HG03342 (cell line): ENCODE measurements around the gene CRMP1.

Experiments
- ATAC-seq: cut with Tn5 transposase; IDR thresholded peaks from one replicate; pipeline ENCODE4 v1.9.1; 2021; ENCODE audit warnings: mild to moderate bottlenecking, moderate library complexity; ENCODE audit not compliant: unreplicated experiment

The CRMP1 gene

GRCh38 chr4:5801696-5802095 lies 91.2 kb downstream of the CRMP1 start:
- no peak for ATAC-seq

- no peak for ATAC-seq
These were observed 92.4 kb downstream of the CRMP1 start for GRCh38 chr4:5800496-5800895.

GRCh38 chr4:5799406-5799805 lies 93.5 kb downstream of the CRMP1 start:
- no peak for ATAC-seq

DNA sequence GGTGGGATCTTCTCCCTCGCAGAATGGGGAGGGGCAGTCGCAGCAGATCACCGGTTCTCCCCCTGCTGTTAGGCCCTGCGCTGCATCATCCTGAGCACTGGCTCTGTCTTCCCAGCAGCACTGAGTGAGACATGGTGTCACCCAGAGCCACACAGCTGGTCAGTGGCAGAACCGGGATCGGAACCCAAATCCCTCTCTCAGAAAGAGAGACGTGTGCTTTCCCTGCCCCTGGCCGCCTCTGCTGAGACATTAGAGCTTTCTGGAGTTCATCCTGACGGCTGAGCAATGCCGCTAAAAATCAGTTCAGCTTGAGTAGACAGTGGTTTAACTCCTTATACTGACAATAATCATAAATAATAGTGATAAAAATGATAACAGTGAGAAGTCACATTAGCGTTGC lies 93.9 kb downstream of the CRMP1 start:
- no peak for ATAC-seq

DNA sequence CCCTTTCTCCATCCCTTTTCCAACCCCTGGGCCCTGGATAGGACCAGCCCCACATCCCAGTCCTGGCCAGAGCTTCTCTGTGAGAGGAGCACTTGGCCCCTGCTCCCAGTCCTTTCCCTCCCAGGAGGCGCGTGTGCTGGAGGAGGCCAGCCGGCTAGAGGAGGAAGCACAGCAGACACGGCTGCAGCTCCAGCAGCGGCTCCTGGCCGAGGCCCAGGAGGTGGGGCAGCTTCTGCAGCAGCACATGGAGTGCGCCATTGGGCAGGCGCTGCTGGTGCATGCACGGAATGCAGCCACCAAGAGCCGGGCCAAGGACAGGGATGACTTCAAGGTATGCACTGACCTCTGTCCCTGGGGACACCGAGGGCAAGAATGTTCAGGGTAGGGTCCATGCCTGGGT lies 94.4 kb downstream of the CRMP1 start:
- no peak for ATAC-seq

DNA sequence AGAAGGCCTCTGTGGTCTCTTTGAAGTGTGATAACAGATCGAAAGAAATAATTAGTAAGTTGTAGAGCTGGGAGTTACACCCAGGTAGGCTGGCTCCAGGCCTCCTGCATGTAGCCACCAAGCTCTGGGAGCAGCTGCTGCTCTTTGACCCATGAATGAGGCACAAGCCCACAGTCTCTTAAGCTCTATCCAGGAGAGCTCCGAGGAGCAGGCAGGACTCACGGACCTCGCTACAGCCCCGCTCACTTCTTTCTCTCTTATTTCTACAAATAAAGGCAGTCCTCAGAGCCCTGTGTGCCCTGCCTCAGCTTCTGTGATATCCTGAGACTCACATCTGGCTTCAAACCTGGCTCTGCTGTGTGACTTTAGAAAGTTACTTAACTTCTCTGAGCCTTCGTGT lies 95.0 kb downstream of the CRMP1 start:
- ATAC-seq = no peak

- ATAC-seq = no peak
These were observed 95.9 kb downstream of the CRMP1 start for GRCh38 chr4:5796976-5797375.

DNA sequence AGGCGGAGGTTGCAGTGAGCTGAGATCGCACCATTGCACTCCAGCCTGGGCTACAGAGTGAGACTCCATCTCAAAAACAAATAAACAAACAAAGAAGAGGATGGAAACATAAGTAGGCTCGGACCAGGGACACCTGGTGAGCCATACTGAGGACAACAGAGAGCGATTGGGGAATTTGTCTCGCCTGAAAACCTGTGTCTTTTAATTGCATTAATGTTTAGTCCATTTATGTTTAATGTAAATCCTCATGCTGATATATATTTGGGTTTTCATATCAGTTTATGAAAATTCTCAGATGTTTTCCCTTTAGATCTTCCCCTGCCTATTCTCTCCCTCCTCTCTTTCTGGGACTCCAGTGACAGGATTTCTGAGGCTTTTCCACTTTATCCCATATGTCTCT lies 97.3 kb downstream of the CRMP1 start:
- ATAC-seq = no peak

GRCh38 chr4:5793514-5793913 lies 99.4 kb downstream of the CRMP1 start:
- ATAC-seq = no peak

DNA sequence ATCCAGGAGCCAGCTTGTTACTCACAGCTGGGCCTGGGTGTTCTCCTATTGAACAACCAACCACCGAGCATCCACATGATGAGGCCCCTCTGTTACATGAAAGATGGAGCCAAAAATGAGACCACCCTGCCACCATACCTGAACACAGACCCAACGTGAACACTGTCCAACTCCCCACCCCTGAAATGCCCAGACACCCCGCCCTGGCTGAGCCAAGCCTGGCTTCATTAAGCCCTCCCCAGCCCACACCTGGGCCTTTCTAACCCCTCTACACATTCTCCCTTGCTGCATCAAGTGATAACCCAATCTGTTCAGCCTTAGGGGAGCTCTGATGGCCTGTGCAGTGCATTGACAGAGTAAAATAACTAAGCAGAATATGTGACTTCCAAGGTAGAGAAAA lies 101.2 kb downstream of the CRMP1 start:
- ATAC-seq = no peak

- no peak for ATAC-seq
These were observed 102.4 kb downstream of the CRMP1 start for GRCh38 chr4:5790546-5790857.

- no peak for ATAC-seq
These were observed 103.7 kb downstream of the CRMP1 start for GRCh38 chr4:5789141-5789540.

DNA sequence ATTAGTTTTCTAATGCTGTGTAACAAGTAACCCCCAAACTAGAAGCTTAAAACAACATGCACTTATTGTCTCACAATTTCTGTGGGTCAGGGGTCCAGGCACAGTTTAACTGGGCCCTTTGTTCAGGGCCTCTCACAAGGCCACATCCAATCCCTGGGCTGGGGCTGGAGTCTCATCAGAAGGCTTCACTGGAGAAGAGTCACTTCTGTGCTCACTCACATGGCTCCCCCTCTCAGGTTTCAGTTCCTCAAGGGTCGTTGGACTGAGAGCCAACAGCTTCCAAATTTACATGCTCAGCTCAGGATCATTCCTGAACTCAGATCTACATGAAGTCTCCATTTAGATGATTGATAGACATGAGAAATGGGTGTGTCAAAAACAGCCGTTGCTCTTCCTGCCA lies 104.7 kb downstream of the CRMP1 start:
- ATAC-seq = no peak

DNA sequence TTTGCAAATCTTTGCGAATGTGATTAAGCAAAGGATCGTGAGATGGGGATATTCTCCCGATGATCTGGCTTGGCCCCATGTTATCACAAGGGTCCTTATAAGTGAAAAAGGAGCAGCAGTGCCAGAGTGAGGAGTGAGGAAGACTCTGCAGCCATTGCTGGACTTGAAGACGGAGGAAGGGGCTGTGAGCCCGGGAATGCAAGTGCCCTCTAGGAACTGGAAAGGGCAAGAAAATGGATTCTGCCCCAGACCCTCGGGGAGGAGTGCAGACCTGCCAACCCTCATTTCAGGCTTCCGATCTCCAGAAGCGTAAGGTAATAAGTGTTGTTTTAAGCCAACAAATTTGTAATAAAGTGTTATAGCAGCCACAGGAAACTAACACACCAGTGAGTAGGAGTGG lies 105.6 kb downstream of the CRMP1 start:
- ATAC-seq = no peak

- ATAC-seq = no peak
These were observed 106.8 kb downstream of the CRMP1 start for GRCh38 chr4:5785806-5786680.

GRCh38 chr4:5784960-5785611 lies 107.8 kb downstream of the CRMP1 start:
- no peak for ATAC-seq

DNA sequence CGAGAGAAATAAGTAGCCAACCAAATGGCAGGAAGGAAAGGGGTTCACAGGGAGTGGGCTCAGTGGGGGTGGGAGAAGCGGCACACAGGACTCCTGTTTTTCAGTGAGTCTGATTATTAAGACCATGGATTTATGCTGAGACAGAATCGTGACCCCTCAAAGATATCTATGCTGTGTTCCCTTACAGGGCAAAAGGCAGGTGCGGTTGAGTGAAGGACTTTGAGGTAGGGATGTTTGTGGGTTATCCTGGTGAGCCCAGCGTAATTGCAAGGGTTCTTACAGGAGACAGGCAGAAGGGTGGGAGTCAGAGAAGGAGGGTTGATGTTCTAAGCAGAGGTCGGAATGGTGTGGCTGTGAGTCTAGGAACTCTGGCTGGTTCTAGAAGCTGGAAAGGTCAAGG lies 108.9 kb downstream of the CRMP1 start:
- ATAC-seq = no peak

- ATAC-seq = no peak
These were observed 109.4 kb downstream of the CRMP1 start for GRCh38 chr4:5783486-5783885.

- no peak for ATAC-seq
These were observed 109.9 kb downstream of the CRMP1 start for GRCh38 chr4:5782829-5783476.

DNA sequence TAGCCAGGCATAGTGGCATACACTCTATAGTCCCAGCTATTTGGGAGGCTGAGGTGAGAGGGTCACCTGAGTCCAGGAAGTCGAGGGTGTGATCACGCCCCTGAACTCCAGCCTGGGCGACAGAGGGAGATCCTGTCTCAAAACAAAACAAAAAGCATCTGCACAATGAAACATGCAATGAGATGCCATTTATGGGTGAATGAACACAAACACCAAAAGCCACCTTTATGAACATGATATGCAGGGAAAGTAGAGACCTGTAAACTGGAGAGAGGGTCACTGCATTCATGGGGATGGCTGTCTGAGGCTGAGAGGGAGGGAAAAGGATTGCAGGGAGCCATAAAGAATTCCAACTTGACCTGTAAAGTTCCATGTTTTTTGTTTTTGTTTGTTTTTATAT lies 111.2 kb downstream of the CRMP1 start:
- ATAC-seq = no peak

DNA sequence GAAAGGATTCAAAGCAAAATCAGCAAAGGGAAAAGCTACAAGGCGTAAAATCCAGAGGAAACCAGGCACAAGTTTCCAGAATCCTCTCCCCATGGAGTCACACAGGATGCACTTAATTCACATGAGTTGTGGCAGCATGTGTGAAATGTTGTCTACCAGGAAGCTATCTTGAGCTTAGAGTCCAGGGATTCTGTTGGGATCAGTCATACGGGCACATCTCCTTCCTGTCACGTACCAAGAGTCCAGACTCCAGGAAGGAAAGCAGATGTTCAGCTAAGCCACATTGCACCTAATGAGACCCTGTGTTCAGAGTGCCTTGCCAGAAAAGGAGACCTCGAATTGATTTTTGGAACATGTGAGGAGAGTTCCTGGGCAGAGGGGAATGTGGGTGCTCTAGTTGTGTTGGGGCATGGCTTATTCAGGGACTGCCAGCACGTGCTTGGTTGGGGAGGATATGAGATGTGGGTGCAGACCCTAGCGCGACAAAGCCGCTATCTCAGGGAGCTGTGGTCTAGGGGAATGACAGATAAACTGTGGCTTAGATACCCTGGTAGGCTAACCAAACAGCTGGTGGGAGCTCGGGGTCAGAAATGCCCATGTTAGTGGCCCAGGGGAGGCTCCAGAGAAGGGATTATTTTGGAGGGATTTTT lies 111.9 kb downstream of the CRMP1 start:
- no peak for ATAC-seq

DNA sequence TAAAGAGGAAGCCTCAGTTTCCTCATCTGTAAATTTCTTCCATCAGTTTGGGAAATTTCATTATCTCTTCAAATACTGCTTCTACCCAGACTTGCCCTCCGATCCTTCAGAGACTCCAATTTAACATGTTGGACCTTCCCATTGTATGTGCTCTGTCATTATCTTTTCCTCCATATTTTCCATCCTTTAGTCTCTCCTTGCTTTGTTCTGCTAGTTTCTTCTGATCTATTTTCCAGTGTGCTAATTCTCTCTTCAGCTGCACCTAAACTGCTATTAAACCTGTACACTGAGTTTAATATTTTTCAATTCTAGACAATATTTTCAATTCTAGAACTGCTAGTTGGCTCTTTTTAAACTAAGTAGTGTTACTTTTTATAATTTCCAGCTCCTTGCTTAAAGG lies 116.4 kb downstream of the CRMP1 start:
- no peak for ATAC-seq
